HCT116 (cell line): Measurements from ENCODE around the gene KHDRBS2.

Experiments used
- CEBPB ChIP-seq: IDR thresholded peaks from 2 replicates; pipeline ENCODE4 v1.6.1; 2012; ENCODE audit warnings: low read depth
- ELF1 ChIP-seq: IDR thresholded peaks from 2 replicates; pipeline ENCODE4 v1.6.1; 2012; ENCODE audit warnings: low read depth, borderline replicate concordance
- EZH2phosphoT487 ChIP-seq: fragments of 200-600 bp; IDR thresholded peaks from 2 replicates; pipeline ENCODE4 v1.6.1; 2018; ENCODE audit warnings: antibody characterized with exemption, borderline replicate concordance
- FOSL1 ChIP-seq: IDR thresholded peaks from 2 replicates; pipeline ENCODE4 v1.6.1; 2012; ENCODE audit warnings: low read depth
- POLR2A ChIP-seq: IDR thresholded peaks from 2 replicates; pipeline ENCODE4 v1.7.0; 2011; ENCODE audit warnings: borderline replicate concordance; ENCODE audit not compliant: insufficient read depth, insufficient read length; ENCODE audit errors: extremely low read depth
- RAD21 ChIP-seq: IDR thresholded peaks from 2 replicates; pipeline ENCODE4 v1.6.1; 2012; ENCODE audit warnings: low read depth, mild to moderate bottlenecking
- SIN3A ChIP-seq: IDR thresholded peaks from 2 replicates; pipeline ENCODE4 v1.6.1; 2012; ENCODE audit warnings: low read depth
- SRF ChIP-seq: IDR thresholded peaks from 2 replicates; pipeline ENCODE4 v1.6.1; 2012; ENCODE audit warnings: low read depth
- YY1 ChIP-seq: IDR thresholded peaks from 2 replicates; pipeline ENCODE4 v1.6.1; 2011; ENCODE audit warnings: low read length, low read depth, moderate library complexity, mild to moderate bottlenecking; ENCODE audit not compliant: insufficient replicate concordance; ENCODE audit errors: extremely low read depth
- TF ChIP-seq, protein P1 (sequence below), 3 experiments: fragments of 200-600 bp in 1 of 3; sonication (generic) in 1 of 3; IDR thresholded peaks in 2 of 3; conservative IDR thresholded peaks in 1 of 3; 2 replicates each; pipeline ENCODE4 v1.5.1; 2012 to 2017; ENCODE audit warnings: low read depth in 2 of 3, low read length in 2 of 3, antibody characterized with exemption in 1 of 3, borderline replicate concordance in 1 of 3, control low read depth in 1 of 3, mild to moderate bottlenecking in 1 of 3, mixed read lengths in 1 of 3, mixed run types in 1 of 3, moderate library complexity in 1 of 3; ENCODE audit not compliant: insufficient read depth in 1 of 3
- TF ChIP-seq, protein P2 (sequence below): IDR thresholded peaks from 2 replicates; pipeline ENCODE4 v1.6.1; 2012
- TF ChIP-seq, protein P3 (sequence below): IDR thresholded peaks from 2 replicates; pipeline ENCODE4 v1.6.1; 2012; ENCODE audit warnings: low read depth

DNA sequence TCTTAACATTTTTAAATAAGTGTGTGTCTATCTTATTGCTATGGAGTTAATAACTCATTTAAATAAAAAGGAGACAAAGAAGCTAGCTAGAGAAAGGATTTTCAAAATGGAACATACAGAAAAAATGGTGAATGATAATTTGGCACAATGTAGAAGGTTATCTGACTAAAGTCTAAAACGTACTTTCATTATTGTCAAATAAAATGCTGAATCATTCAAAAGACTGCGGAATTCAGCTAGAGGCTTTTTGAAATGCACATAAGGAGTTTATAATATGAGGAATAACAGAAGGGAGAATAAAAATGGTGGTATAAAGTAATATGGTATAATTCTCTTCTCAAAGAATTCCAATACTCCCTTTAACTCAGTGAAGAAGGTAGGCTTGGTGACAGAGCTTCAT, 597.9 kb downstream of the KHDRBS2 start:
- TF ChIP-seq YY1, result no peak
- TF ChIP-seq, protein P1, sequence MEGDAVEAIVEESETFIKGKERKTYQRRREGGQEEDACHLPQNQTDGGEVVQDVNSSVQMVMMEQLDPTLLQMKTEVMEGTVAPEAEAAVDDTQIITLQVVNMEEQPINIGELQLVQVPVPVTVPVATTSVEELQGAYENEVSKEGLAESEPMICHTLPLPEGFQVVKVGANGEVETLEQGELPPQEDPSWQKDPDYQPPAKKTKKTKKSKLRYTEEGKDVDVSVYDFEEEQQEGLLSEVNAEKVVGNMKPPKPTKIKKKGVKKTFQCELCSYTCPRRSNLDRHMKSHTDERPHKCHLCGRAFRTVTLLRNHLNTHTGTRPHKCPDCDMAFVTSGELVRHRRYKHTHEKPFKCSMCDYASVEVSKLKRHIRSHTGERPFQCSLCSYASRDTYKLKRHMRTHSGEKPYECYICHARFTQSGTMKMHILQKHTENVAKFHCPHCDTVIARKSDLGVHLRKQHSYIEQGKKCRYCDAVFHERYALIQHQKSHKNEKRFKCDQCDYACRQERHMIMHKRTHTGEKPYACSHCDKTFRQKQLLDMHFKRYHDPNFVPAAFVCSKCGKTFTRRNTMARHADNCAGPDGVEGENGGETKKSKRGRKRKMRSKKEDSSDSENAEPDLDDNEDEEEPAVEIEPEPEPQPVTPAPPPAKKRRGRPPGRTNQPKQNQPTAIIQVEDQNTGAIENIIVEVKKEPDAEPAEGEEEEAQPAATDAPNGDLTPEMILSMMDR (IDR thresholded peaks at IDR 0.05 in 2 of 3, conservative IDR thresholded peaks at IDR 0.05 in 1 of 3; ENCODE audit: borderline replicate concordance in 1 of 3, insufficient read depth in 1 of 3, low read depth in 2 of 3, low read length in 2 of 3), result no peak
- TF ChIP-seq, protein P2, sequence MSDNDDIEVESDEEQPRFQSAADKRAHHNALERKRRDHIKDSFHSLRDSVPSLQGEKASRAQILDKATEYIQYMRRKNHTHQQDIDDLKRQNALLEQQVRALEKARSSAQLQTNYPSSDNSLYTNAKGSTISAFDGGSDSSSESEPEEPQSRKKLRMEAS, result no peak
- TF ChIP-seq, protein P3, sequence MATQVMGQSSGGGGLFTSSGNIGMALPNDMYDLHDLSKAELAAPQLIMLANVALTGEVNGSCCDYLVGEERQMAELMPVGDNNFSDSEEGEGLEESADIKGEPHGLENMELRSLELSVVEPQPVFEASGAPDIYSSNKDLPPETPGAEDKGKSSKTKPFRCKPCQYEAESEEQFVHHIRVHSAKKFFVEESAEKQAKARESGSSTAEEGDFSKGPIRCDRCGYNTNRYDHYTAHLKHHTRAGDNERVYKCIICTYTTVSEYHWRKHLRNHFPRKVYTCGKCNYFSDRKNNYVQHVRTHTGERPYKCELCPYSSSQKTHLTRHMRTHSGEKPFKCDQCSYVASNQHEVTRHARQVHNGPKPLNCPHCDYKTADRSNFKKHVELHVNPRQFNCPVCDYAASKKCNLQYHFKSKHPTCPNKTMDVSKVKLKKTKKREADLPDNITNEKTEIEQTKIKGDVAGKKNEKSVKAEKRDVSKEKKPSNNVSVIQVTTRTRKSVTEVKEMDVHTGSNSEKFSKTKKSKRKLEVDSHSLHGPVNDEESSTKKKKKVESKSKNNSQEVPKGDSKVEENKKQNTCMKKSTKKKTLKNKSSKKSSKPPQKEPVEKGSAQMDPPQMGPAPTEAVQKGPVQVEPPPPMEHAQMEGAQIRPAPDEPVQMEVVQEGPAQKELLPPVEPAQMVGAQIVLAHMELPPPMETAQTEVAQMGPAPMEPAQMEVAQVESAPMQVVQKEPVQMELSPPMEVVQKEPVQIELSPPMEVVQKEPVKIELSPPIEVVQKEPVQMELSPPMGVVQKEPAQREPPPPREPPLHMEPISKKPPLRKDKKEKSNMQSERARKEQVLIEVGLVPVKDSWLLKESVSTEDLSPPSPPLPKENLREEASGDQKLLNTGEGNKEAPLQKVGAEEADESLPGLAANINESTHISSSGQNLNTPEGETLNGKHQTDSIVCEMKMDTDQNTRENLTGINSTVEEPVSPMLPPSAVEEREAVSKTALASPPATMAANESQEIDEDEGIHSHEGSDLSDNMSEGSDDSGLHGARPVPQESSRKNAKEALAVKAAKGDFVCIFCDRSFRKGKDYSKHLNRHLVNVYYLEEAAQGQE, result no peak
- TF ChIP-seq SRF, result no peak
- no peak for TF ChIP-seq EZH2phosphoT487
- TF ChIP-seq FOSL1, result no peak
- no peak for TF ChIP-seq ELF1
- TF ChIP-seq CEBPB, result no peak
- no peak for TF ChIP-seq POLR2A
- TF ChIP-seq SIN3A, result no peak
- TF ChIP-seq RAD21, result no peak
